HepG2 (cell line): ENCODE measurements around the gene KRT77. TPM values are rescaled to one million over a fixed set of nuclear protein-coding genes. Genes with fewer than 3 reads are reported as not detected.

ENCODE experiments used
- FLYWCH1 ChIP-seq: sonication (generic); formaldehyde crosslinking; IDR thresholded peaks from 2 replicates; pipeline ENCODE4 v1.8.1; 2023; ENCODE audit warnings: mild to moderate bottlenecking, missing genetic modification reagents
- GABPB1 ChIP-seq: IDR thresholded peaks from 2 replicates; pipeline ENCODE4 v1.6.1; 2016; ENCODE audit warnings: mild to moderate bottlenecking, missing genetic modification reagents, moderate library complexity, missing compliant biosample characterization
- GATAD1 ChIP-seq: IDR thresholded peaks from 2 replicates; pipeline ENCODE4 v1.6.1; 2016; ENCODE audit warnings: missing genetic modification reagents, missing compliant biosample characterization
- MAF1 ChIP-seq: sonication (generic); formaldehyde crosslinking; IDR thresholded peaks from 2 replicates; pipeline ENCODE4 v1.5.0; 2020; ENCODE audit warnings: missing genetic modification reagents, borderline replicate concordance
- MIER2 ChIP-seq: IDR thresholded peaks from 2 replicates; pipeline ENCODE4 v1.6.1; 2016; ENCODE audit warnings: missing biosample characterization, missing genetic modification reagents
- SATB2 ChIP-seq: sonication (generic); formaldehyde crosslinking; IDR thresholded peaks from 2 replicates; pipeline ENCODE4 v1.5.0; 2020; ENCODE audit warnings: missing genetic modification reagents
- TEAD2 ChIP-seq: sonication (generic); formaldehyde crosslinking; IDR thresholded peaks from 2 replicates; pipeline ENCODE4 v1.9.0; 2021; ENCODE audit warnings: missing genetic modification reagents
- ZNF205 ChIP-seq: IDR thresholded peaks from 2 replicates; pipeline ENCODE4 v1.6.1; 2018; ENCODE audit warnings: missing biosample characterization, missing genetic modification reagents
- ZNF251 ChIP-seq: sonication (generic); formaldehyde crosslinking; IDR thresholded peaks from 2 replicates; pipeline ENCODE4 v1.9.0; 2021; ENCODE audit warnings: mild to moderate bottlenecking, missing genetic modification reagents
- ZNF430 ChIP-seq: sonication (generic); formaldehyde crosslinking; IDR thresholded peaks from 2 replicates; pipeline ENCODE4 v1.9.0; 2021; ENCODE audit warnings: mild to moderate bottlenecking, missing genetic modification reagents
- ZNF558 ChIP-seq: sonication (generic); formaldehyde crosslinking; IDR thresholded peaks from 2 replicates; pipeline ENCODE4 v1.9.0; 2022; ENCODE audit warnings: mild to moderate bottlenecking, missing genetic modification reagents, borderline replicate concordance
- ZSCAN30 ChIP-seq: sonication (generic); formaldehyde crosslinking; IDR thresholded peaks from 2 replicates; pipeline ENCODE4 v1.5.0; 2020; ENCODE audit warnings: mild to moderate bottlenecking, missing genetic modification reagents
- polyA plus RNA-seq, 8 experiments: library from polyadenylated mRNA; depleted of rRNA in 3 of 8; stranded (reverse) in 7 of 8; unstranded in 1 of 8; fragments of >200 nt; fragmentation: Illumina TruSeq in 4 of 8; extraction: Trizol in 4 of 8; gene quantifications; 2 replicates each; pipeline versions ENCODE4 v1.2.1 to v1.2.3, GENCODE V29; 2011 to 2016; ENCODE audit warnings: low read depth in 4 of 8, missing spikeins in 1 of 8, mixed read lengths in 1 of 8; ENCODE audit not compliant: insufficient read depth in 1 of 8
- total RNA-seq, 5 experiments: library from RNA; depleted of rRNA; stranded (reverse); fragments of >200 nt; fragmentation: Illumina TruSeq; extraction: Trizol; gene quantifications; 2 replicates each; pipeline ENCODE4 v1.2.3, GENCODE V29; 2016; ENCODE audit warnings: low read depth in 1 of 5
- TF ChIP-seq, protein P1 (sequence below): sonication (generic); formaldehyde crosslinking; IDR thresholded peaks from 2 replicates; pipeline ENCODE4 v1.4.0; 2020; ENCODE audit warnings: missing genetic modification reagents, borderline replicate concordance
- TF ChIP-seq, protein P2 (sequence below), 2 experiments: IDR thresholded peaks; 2 replicates each; pipeline ENCODE4 v1.6.1; 2011 to 2012; ENCODE audit warnings: low read length in 2 of 2, borderline replicate concordance in 1 of 2, low read depth in 1 of 2, mild to moderate bottlenecking in 1 of 2, moderate library complexity in 1 of 2
- TF ChIP-seq, protein P3 (sequence below): sonication (generic); formaldehyde crosslinking; IDR thresholded peaks from 2 replicates; pipeline ENCODE4 v1.4.0; 2020; ENCODE audit warnings: missing genetic modification reagents
- TF ChIP-seq, protein P4 (sequence below): sonication (generic); formaldehyde crosslinking; IDR thresholded peaks from 2 replicates; pipeline ENCODE4 v1.8.1; 2023; ENCODE audit warnings: mild to moderate bottlenecking, moderate library complexity, missing genetic modification reagents
- TF ChIP-seq, protein P5 (sequence below): sonication (generic); formaldehyde crosslinking; IDR thresholded peaks from 2 replicates; pipeline ENCODE4 v1.8.1; 2022; ENCODE audit warnings: mild to moderate bottlenecking, missing genetic modification reagents

The KRT77 gene
- total and polyA plus RNA-seq, 2 of the 13 experiments (the other 11 are each of a cell fraction or from before 2014, with no cell fraction given) = not detected

DNA sequence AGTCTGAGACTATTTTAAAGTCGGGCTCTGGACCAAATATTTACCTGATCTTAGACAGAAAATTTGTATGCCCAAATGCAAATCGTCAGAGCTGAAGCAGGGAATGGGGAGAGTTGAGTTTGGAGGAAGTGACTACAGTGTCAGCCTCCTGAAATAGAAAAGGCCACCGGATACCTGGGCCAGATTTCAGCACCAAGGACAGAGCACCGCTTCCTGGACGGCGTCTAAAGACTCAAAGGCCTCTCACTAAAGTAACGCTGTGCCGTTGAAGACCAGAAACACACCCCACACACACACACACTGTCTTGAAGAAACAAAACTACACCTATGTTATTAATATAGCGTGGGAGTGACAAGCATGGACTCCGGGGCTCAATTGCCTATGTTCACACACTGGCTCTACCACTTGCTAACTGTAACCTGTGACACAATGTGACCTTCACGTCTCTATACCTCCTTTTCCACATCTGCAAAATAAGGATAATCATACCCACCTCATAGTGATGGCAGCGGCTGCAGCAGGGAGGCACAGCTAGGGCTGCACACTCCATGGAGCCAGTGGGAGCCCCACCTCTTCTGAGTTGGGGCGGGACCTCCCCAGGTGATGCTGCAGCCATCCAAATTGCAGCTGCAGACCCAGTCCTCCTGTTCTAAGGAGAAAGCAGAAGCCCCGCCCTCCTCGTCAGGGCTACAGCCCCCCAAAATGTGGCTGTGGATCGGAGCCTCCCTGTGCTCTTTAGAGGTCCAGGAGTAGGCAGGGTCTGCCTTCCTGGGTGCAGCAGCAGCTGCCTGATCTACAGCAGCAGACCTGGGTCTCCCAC lies 38.3 kb upstream of the KRT77 start (continued):
- TF ChIP-seq, protein P1, sequence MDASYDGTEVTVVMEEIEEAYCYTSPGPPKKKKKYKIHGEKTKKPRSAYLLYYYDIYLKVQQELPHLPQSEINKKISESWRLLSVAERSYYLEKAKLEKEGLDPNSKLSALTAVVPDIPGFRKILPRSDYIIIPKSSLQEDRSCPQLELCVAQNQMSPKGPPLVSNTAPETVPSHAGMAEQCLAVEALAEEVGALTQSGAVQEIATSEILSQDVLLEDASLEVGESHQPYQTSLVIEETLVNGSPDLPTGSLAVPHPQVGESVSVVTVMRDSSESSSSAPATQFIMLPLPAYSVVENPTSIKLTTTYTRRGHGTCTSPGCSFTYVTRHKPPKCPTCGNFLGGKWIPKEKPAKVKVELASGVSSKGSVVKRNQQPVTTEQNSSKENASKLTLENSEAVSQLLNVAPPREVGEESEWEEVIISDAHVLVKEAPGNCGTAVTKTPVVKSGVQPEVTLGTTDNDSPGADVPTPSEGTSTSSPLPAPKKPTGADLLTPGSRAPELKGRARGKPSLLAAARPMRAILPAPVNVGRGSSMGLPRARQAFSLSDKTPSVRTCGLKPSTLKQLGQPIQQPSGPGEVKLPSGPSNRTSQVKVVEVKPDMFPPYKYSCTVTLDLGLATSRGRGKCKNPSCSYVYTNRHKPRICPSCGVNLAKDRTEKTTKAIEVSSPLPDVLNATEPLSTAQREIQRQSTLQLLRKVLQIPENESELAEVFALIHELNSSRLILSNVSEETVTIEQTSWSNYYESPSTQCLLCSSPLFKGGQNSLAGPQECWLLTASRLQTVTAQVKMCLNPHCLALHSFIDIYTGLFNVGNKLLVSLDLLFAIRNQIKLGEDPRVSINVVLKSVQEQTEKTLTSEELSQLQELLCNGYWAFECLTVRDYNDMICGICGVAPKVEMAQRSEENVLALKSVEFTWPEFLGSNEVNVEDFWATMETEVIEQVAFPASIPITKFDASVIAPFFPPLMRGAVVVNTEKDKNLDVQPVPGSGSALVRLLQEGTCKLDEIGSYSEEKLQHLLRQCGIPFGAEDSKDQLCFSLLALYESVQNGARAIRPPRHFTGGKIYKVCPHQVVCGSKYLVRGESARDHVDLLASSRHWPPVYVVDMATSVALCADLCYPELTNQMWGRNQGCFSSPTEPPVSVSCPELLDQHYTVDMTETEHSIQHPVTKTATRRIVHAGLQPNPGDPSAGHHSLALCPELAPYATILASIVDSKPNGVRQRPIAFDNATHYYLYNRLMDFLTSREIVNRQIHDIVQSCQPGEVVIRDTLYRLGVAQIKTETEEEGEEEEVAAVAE = peak; percentile 54; the same call in 1 of the 2 replicates
- TF ChIP-seq ZNF558 (CRISPR knock-in tag) (no peak), ZNF205 (CRISPR knock-in tag) (no peak), FLYWCH1 (CRISPR knock-in tag) (no peak), MAF1 (CRISPR knock-in tag) (no peak), GABPB1 (CRISPR knock-in tag) (no peak), ZNF430 (CRISPR knock-in tag) (peak; percentile 71; the same call in 1 of the 2 replicates), ZNF251 (CRISPR knock-in tag) (no peak), GATAD1 (CRISPR knock-in tag) (0 out of 2 replicates have a peak, but pooled peaks have one; percentile 30), MIER2 (peak; percentile 98), ZSCAN30 (0 out of 2 replicates have a peak, but pooled peaks have one; percentile 59), SATB2 (CRISPR knock-in tag) (peak; percentile 75; the same call in 1 of the 2 replicates), TEAD2 (CRISPR knock-in tag) (0 out of 2 replicates have a peak, but pooled peaks have one; percentile 67)
- TF ChIP-seq, protein P2, sequence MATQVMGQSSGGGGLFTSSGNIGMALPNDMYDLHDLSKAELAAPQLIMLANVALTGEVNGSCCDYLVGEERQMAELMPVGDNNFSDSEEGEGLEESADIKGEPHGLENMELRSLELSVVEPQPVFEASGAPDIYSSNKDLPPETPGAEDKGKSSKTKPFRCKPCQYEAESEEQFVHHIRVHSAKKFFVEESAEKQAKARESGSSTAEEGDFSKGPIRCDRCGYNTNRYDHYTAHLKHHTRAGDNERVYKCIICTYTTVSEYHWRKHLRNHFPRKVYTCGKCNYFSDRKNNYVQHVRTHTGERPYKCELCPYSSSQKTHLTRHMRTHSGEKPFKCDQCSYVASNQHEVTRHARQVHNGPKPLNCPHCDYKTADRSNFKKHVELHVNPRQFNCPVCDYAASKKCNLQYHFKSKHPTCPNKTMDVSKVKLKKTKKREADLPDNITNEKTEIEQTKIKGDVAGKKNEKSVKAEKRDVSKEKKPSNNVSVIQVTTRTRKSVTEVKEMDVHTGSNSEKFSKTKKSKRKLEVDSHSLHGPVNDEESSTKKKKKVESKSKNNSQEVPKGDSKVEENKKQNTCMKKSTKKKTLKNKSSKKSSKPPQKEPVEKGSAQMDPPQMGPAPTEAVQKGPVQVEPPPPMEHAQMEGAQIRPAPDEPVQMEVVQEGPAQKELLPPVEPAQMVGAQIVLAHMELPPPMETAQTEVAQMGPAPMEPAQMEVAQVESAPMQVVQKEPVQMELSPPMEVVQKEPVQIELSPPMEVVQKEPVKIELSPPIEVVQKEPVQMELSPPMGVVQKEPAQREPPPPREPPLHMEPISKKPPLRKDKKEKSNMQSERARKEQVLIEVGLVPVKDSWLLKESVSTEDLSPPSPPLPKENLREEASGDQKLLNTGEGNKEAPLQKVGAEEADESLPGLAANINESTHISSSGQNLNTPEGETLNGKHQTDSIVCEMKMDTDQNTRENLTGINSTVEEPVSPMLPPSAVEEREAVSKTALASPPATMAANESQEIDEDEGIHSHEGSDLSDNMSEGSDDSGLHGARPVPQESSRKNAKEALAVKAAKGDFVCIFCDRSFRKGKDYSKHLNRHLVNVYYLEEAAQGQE (IDR thresholded peaks at IDR 0.05; ENCODE audit: borderline replicate concordance in 1 of 2, low read depth in 1 of 2, low read length in 2 of 2) = peak; percentile 87 to 100
- TF ChIP-seq, protein P3, sequence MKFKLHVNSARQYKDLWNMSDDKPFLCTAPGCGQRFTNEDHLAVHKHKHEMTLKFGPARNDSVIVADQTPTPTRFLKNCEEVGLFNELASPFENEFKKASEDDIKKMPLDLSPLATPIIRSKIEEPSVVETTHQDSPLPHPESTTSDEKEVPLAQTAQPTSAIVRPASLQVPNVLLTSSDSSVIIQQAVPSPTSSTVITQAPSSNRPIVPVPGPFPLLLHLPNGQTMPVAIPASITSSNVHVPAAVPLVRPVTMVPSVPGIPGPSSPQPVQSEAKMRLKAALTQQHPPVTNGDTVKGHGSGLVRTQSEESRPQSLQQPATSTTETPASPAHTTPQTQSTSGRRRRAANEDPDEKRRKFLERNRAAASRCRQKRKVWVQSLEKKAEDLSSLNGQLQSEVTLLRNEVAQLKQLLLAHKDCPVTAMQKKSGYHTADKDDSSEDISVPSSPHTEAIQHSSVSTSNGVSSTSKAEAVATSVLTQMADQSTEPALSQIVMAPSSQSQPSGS (CRISPR knock-in tag) = peak; percentile 33; the same call in 1 of the 2 replicates
- TF ChIP-seq, protein P4, sequence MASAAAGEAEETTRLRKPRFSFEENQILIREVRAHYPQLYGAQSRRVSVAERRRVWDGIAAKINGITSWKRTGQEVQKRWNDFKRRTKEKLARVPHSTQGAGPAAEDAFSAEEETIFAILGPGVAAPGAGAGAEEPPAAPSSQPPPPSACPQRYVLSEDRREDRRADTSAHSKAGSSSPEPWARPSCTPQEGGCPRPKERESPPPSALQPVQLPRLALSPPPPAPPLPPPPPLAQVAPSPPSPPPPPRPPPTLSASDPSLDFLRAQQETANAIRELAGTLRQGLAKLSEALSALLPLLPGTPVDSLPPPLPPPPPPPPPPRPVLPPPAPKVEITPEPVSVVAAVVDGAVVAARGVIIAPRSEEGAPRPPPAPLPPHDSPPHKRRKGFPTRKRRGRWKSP (CRISPR knock-in tag) = 0 out of 2 replicates have a peak, but pooled peaks have one; percentile 35
- TF ChIP-seq, protein P5, sequence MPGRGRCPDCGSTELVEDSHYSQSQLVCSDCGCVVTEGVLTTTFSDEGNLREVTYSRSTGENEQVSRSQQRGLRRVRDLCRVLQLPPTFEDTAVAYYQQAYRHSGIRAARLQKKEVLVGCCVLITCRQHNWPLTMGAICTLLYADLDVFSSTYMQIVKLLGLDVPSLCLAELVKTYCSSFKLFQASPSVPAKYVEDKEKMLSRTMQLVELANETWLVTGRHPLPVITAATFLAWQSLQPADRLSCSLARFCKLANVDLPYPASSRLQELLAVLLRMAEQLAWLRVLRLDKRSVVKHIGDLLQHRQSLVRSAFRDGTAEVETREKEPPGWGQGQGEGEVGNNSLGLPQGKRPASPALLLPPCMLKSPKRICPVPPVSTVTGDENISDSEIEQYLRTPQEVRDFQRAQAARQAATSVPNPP (CRISPR knock-in tag) = no peak
